Uterine smooth muscle cell (primary cell): Measurements from ENCODE around the gene CXorf58. TPM values are rescaled to one million over a fixed set of nuclear protein-coding genes. Genes with fewer than 3 reads are reported as not detected.

ENCODE experiments used
- total RNA-seq: library from RNA; depleted of rRNA; stranded (reverse); fragments of >200 nt; gene quantifications from 2 replicates; pipeline ENCODE4 v1.2.3, GENCODE V29; 2014

Gene CXorf58, protein sequence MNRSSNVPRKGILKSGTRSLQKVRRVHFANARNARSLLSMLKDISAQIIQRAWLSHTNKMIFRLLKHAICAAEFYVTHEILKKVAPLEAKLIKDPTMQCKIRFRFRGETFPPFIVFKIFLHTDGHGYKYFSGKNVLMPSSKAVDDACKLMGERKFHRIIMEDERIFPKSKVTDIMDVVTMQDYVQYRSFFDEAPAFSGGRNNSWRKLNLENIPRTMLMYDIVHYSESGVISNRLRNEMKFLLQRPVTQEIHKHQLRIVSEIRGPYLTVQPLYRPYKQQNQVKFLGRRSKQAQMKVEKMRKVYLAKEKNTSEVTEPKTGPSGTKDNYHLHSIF
- not detected in 2 replicates for total RNA-seq

DNA sequence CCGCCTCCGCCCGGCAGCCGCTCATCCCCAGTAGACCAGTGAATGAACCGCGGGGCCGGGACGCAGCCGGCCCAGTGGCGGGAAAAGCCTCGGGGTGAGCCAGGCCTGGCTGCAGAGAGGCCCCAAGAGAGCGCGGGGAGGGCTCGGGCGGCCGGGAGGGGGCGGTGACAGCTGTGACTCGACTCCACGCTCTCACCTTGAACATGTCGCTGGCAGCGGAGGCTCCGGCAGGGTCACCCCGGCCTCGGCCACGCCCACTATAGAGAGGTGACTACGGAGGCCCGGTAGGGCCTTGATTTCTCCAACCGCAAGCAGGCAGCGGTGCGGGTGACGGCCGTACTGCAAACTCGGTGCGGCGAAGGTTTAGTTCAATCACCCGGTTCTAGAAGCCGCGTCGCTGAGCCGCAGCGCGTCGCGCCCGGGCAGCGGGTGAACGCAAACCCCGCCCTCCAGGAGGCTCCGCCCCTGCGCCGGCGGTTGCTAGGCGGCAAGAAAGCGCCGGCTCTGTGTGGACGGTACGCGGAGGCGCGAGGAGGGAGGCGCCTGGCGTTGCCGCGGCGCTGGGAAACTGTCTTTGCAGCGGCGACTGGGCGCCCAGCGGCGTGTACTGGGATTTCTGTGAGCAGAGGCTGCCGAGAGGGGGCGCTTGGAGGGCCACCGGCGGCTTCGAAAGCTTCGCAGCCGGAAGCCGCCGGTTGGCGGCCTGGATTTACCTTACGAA lies at the start of gene CXorf58, which contains the start of gene APOO:
CXorf58 (plus strand) TSS at position 509 of the 721 bp plus-strand sequence. CDS start 2,297 bp downstream, outside the sequence.
APOO (minus strand) TSS at position 441 of the 721 bp plus-strand sequence; CDS start at position 205, 236 bp downstream.

Other genes with a start within 250 kb of the CXorf58 start
- 148 and 208 TPM in 2 replicates for gene PRDX4, start 240.5 kb upstream of the CXorf58 start, total RNA-seq
- gene ACOT9, start 164.7 kb upstream of the CXorf58 start, total RNA-seq, result 71.5 and 79.5 TPM in 2 replicates
- gene SAT1, start 124.8 kb upstream of the CXorf58 start, total RNA-seq, result 247 and 284 TPM in 2 replicates
- gene APOO, start 68 bp upstream of the CXorf58 start, total RNA-seq, result 11.1 and 12.4 TPM in 2 replicates
- 8.9 and 11.0 TPM in 2 replicates for gene KLHL15, start 119.2 kb downstream of the CXorf58 start, total RNA-seq
- gene EIF2S3, start 146.9 kb downstream of the CXorf58 start, total RNA-seq, result 348 and 389 TPM in 2 replicates
- 78.6 and 91.0 TPM in 2 replicates for gene ZFX, start 241.7 kb downstream of the CXorf58 start, total RNA-seq